Measurements from ENCODE around the gene KRT222.

The KRT222 gene

GRCh38 chr17:40664582-40665333 lies at the start of gene KRT222:
KRT222 (minus strand) TSS chr17:40665177; CDS start chr17:40665099, 78 bp downstream.
- no peak for DNase-seq (ENCODE audit: low read depth)
- peak within 1 kb of the TSS; percentile 4 for H3K4me3 ChIP-seq (ENCODE audit: low read depth, low read length)
- TF ChIP-seq CTCF (IDR thresholded peaks at IDR 0.05; ENCODE audit: low read depth, low read length, missing control alignments) = no peak

GRCh38 chr17:40714473-40714872 lies 49.5 kb upstream of the KRT222 start:
- in situ Hi-C loops (cut with HindIII; ENCODE audit: low sequenced_read_pairs) = no loop called here
- no peak for DNase-seq (ENCODE audit: low read depth)
- peak; percentile 20 for TF ChIP-seq CTCF (IDR thresholded peaks at IDR 0.05; ENCODE audit: low read depth, low read length, missing control alignments)
- H3K4me3 ChIP-seq (ENCODE audit: low read depth, low read length) = no peak overlapping the region

More at GRCh38 chr17:40664582-40665333, at the start of gene KRT222:
- in situ Hi-C loops (cut with HindIII; ENCODE audit: low sequenced_read_pairs) = no loop called here

GRCh38 chr17:40707745-40708144 lies 42.8 kb upstream of the KRT222 start:
- in situ Hi-C loops (cut with HindIII; ENCODE audit: low sequenced_read_pairs) = no loop called here
- DNase-seq (ENCODE audit: low read depth) = no peak
- H3K4me3 ChIP-seq (ENCODE audit: low read depth, low read length) = no peak overlapping the region
- no peak for TF ChIP-seq CTCF (IDR thresholded peaks at IDR 0.05; ENCODE audit: low read depth, low read length, missing control alignments)

GRCh38 chr17:40705584-40705983 lies 40.6 kb upstream of the KRT222 start:
- no peak for DNase-seq (ENCODE audit: low read depth)
- no peak overlapping the region for H3K4me3 ChIP-seq (ENCODE audit: low read depth, low read length)
- in situ Hi-C loops (cut with HindIII; ENCODE audit: low sequenced_read_pairs) = no loop called here
- TF ChIP-seq CTCF (IDR thresholded peaks at IDR 0.05; ENCODE audit: low read depth, low read length, missing control alignments) = no peak

GRCh38 chr17:40703652-40704051 lies 38.7 kb upstream of the KRT222 start, which contains the start of gene KRT24:
KRT24 (minus strand) TSS chr17:40703752; CDS start chr17:40703693, 59 bp downstream.
- H3K4me3 ChIP-seq (ENCODE audit: low read depth, low read length) = no peak within 1 kb of the TSS
- DNase-seq (ENCODE audit: low read depth) = no peak
- no peak for TF ChIP-seq CTCF (IDR thresholded peaks at IDR 0.05; ENCODE audit: low read depth, low read length, missing control alignments)
- in situ Hi-C loops (cut with HindIII; ENCODE audit: low sequenced_read_pairs) = no loop called here

- in situ Hi-C loops (cut with HindIII; ENCODE audit: low sequenced_read_pairs) = no loop called here
- H3K4me3 ChIP-seq (ENCODE audit: low read depth, low read length) = no peak overlapping the region
- no peak for TF ChIP-seq CTCF (IDR thresholded peaks at IDR 0.05; ENCODE audit: low read depth, low read length, missing control alignments)
- no peak for DNase-seq (ENCODE audit: low read depth)
Measured at GRCh38 chr17:40702271-40702670, 37.3 kb upstream of the KRT222 start.
